HG03064 (cell line): ENCODE data around the gene TPD52L1.

ENCODE experiments used
- ATAC-seq: cut with Tn5 transposase; IDR thresholded peaks from one replicate; pipeline ENCODE4 v1.9.1; 2021; ENCODE audit warnings: low read depth; ENCODE audit not compliant: unreplicated experiment

Gene TPD52L1

GRCh38 chr6:125173341-125174095, 19.9 kb downstream of the TPD52L1 start:
- ATAC-seq: no peak

GRCh38 chr6:125174626-125175025, 21.1 kb downstream of the TPD52L1 start:
- no peak for ATAC-seq

GRCh38 chr6:125175466-125176048, 22.0 kb downstream of the TPD52L1 start:
- no peak for ATAC-seq

- ATAC-seq: no peak
These were observed 28.9 kb downstream of the TPD52L1 start for GRCh38 chr6:125182237-125183008.

GRCh38 chr6:125183391-125183790, 29.8 kb downstream of the TPD52L1 start:
- ATAC-seq: no peak

GRCh38 chr6:125188037-125188436, 34.5 kb downstream of the TPD52L1 start:
- no peak for ATAC-seq

GRCh38 chr6:125188594-125189203, 35.1 kb downstream of the TPD52L1 start:
- ATAC-seq: no peak

- ATAC-seq: no peak
These were observed 35.9 kb downstream of the TPD52L1 start for GRCh38 chr6:125189494-125189893.

GRCh38 chr6:125190667-125191066, 37.1 kb downstream of the TPD52L1 start:
- no peak for ATAC-seq

- peak; percentile 97 for ATAC-seq
These were observed 38.5 kb downstream of the TPD52L1 start for GRCh38 chr6:125191916-125192609.

GRCh38 chr6:125192610-125192930, 39.0 kb downstream of the TPD52L1 start:
- ATAC-seq: no peak

- no peak for ATAC-seq
These were observed 39.6 kb downstream of the TPD52L1 start for GRCh38 chr6:125193208-125193607.

GRCh38 chr6:125194941-125195340, 41.4 kb downstream of the TPD52L1 start:
- no peak for ATAC-seq

GRCh38 chr6:125195526-125195925, 42.0 kb downstream of the TPD52L1 start:
- ATAC-seq: no peak

- ATAC-seq: no peak
These were observed 43.0 kb downstream of the TPD52L1 start for GRCh38 chr6:125196613-125197012.

GRCh38 chr6:125197795-125198269, 44.3 kb downstream of the TPD52L1 start:
- ATAC-seq: no peak

- ATAC-seq: no peak
These were observed 44.9 kb downstream of the TPD52L1 start for GRCh38 chr6:125198398-125198937.

- ATAC-seq: no peak
These were observed 47.4 kb downstream of the TPD52L1 start for GRCh38 chr6:125200941-125201340.

- no peak for ATAC-seq
These were observed 48.6 kb downstream of the TPD52L1 start for GRCh38 chr6:125201961-125202729.

GRCh38 chr6:125203395-125203794, 49.8 kb downstream of the TPD52L1 start:
- no peak for ATAC-seq
